ENCODE measurements around the gene BMPR1A. TPM values are rescaled to one million over a fixed set of nuclear protein-coding genes. Genes with fewer than 3 reads are reported as not detected.

Gene BMPR1A
- total RNA-seq, 1 experiment from 2014 or later = 42.6 TPM

DNA sequence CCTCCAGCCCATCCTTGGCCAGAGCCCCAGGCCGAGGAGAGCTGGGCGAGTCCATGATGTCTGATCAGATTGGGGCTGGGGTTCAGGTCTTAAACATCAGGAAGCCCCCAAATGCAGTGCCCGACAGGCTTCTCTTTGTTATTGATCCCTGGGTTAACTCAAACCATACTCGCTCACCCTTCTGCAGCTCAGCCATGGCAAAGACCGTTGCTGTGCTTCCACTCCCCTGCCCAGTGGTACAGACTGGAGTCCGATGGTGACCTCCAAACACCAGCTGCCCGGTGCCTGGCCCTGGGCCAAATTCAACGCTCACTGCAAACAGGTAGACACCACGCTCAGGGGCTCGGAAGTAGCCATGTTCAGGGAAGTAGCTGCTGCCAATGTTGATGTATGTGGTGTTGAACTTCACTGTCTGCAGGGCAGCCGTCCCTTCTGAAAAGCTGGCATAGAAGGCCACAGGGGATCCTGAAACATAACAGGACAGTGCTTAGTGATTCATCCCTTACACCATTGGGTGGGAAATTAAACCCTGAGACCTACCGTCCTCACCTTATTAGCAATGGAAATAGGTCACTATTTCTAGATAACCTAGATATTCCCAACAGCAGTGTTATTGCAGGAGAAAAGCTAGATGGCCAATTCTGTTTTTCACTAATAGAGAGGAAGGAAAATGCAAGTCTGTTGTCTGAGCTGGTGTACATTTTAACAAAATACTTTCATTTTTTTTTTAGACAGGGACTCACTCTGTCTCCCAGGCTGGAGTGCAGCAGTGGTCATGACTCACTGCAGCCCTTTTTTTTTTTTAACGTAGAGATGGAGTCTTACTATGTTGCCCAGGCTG lies 180.5 kb downstream of the BMPR1A start:
- ChIA-PET CTCF (interaction anchor here (0.9 to 1.5 kb wide), 2 partner anchors 10 to 24 kb away, joined by 3 to 5 read pairs; no protein-coding TSS in a partner anchor), POLR2A (interaction anchor here (1.0 kb wide), 1 partner anchor 32 kb away, joined by 3 read pairs; the partner anchor contains the start of gene ADIRF), RAD21 (ENCODE audit: low non-redundant PET in 1 of 2, low total read pairs in 2 of 2, uncharacterized antibody in 2 of 2, unreplicated experiment in 2 of 2) (no interaction called here)
- no peak overlapping the region for H3K4me3 ChIP-seq (replicated peaks in 1 of 2; ENCODE audit: low read depth in 1 of 2, low read length in 2 of 2)
- H3K9ac ChIP-seq (ENCODE audit: low read length) = no peak overlapping the region
- no peaks in the 10 kb centered on the region for H3K9me2 ChIP-seq (ENCODE audit: insufficient read depth)
- H2AFZ ChIP-seq (ENCODE audit: low read depth, low read length, poor library complexity, severe bottlenecking) = no peak overlapping the region
- H3K27ac ChIP-seq (ENCODE audit: low read depth, low read length) = no peak overlapping the region
- H3K4me1 ChIP-seq (ENCODE audit: control insufficient read depth in 1 of 2, insufficient read depth in 2 of 2, low read length in 2 of 2) = peaks cover 0 to 10% of the 10 kb centered on the region in 2 experiments; a peak in 3 of 4 replicates
- no peaks in the 10 kb centered on the region for H4K20me1 ChIP-seq (ENCODE audit: insufficient read depth)
- BruUV-seq (replicated peaks) = no TSS peak
- DNase-seq (ENCODE audit: low read depth, low spot score) = no peak
- H3K4me2 ChIP-seq (ENCODE audit: low read length) = no peak overlapping the region
- no peak for ATAC-seq
- no peaks in the 10 kb centered on the region for H3K36me3 ChIP-seq (ENCODE audit: control insufficient read depth in 1 of 2, insufficient read depth in 2 of 2, low read length in 2 of 2)
- intact Hi-C loops (cut with micrococcal nuclease) = loop anchor here (5.0 kb wide), 1 partner anchor 265 kb away; no protein-coding TSS in a partner anchor
- H3K9me3 ChIP-seq (ENCODE audit: control insufficient read depth in 1 of 2, insufficient read depth in 1 of 2, low read depth in 1 of 2, low read length in 2 of 2) = no peaks in the 10 kb centered on the region
- no peak for TF ChIP-seq JUND (IDR thresholded peaks at IDR 0.05)
- TF ChIP-seq ZNF274 (IDR thresholded peaks at IDR 0.05; ENCODE audit: low read depth, low read length) = no peak
- no peak for TF ChIP-seq SP1 (IDR thresholded peaks at IDR 0.05; ENCODE audit: low read depth)
- no peak for TF ChIP-seq RAD21 (IDR thresholded peaks at IDR 0.05; ENCODE audit: low read depth)
- TF ChIP-seq, protein P1, sequence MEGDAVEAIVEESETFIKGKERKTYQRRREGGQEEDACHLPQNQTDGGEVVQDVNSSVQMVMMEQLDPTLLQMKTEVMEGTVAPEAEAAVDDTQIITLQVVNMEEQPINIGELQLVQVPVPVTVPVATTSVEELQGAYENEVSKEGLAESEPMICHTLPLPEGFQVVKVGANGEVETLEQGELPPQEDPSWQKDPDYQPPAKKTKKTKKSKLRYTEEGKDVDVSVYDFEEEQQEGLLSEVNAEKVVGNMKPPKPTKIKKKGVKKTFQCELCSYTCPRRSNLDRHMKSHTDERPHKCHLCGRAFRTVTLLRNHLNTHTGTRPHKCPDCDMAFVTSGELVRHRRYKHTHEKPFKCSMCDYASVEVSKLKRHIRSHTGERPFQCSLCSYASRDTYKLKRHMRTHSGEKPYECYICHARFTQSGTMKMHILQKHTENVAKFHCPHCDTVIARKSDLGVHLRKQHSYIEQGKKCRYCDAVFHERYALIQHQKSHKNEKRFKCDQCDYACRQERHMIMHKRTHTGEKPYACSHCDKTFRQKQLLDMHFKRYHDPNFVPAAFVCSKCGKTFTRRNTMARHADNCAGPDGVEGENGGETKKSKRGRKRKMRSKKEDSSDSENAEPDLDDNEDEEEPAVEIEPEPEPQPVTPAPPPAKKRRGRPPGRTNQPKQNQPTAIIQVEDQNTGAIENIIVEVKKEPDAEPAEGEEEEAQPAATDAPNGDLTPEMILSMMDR (IDR thresholded peaks at IDR 0.05 in 2 of 3, conservative IDR thresholded peaks at IDR 0.05 in 1 of 3; ENCODE audit: borderline replicate concordance in 1 of 3, insufficient read depth in 1 of 3, low read depth in 2 of 3, low read length in 2 of 3) = no peak
- no peak for TF ChIP-seq EZH2phosphoT487 (IDR thresholded peaks at IDR 0.05; ENCODE audit: borderline replicate concordance)
- no peak for TF ChIP-seq EZH2 (IDR thresholded peaks at IDR 0.05)
- no peaks in the 10 kb centered on the region for H3K79me2 ChIP-seq (ENCODE audit: insufficient read depth, low read length)
- no peaks in the 10 kb centered on the region for H3K27me3 ChIP-seq (ENCODE audit: insufficient read depth, low read length)
